NT2/D1 (cell line): ENCODE measurements around the gene TK2.

Source experiments
- DNase-seq: peaks from one replicate; pipeline ENCODE4 v3.0.0-alpha.2; 2011; ENCODE audit warnings: low read depth, low spot score
- H3K27me3 ChIP-seq: 2 replicates; pipeline ENCODE4 v1.6.0; 2011; ENCODE audit warnings: mild to moderate bottlenecking; ENCODE audit not compliant: insufficient read length, insufficient read depth
- H3K36me3 ChIP-seq: 2 replicates; pipeline ENCODE4 v1.6.1; 2011; ENCODE audit warnings: mild to moderate bottlenecking, low read length, mixed read lengths; ENCODE audit not compliant: insufficient read depth, insufficient read length
- H3K4me1 ChIP-seq: 2 replicates; pipeline ENCODE4 v1.5.1; 2011; ENCODE audit not compliant: insufficient read depth, insufficient read length
- H3K4me3 ChIP-seq: 2 replicates; pipeline ENCODE4 v1.5.1; 2011; ENCODE audit warnings: low read depth; ENCODE audit not compliant: insufficient read length
- H3K9ac ChIP-seq: 2 replicates; pipeline ENCODE4 v1.6.0; 2011; ENCODE audit warnings: low read depth; ENCODE audit not compliant: insufficient read length
- H3K9me3 ChIP-seq: 2 replicates; pipeline ENCODE4 v1.5.1; 2011; ENCODE audit warnings: mild to moderate bottlenecking, low read length; ENCODE audit not compliant: insufficient read depth
- SUZ12 ChIP-seq: IDR thresholded peaks from 2 replicates; pipeline ENCODE4 v1.6.1; 2011; ENCODE audit not compliant: insufficient read length, insufficient read depth; ENCODE audit errors: extremely low read depth
- YY1 ChIP-seq: IDR thresholded peaks from 2 replicates; pipeline ENCODE4 v1.6.1; 2011; ENCODE audit not compliant: insufficient read length, insufficient read depth
- ZNF274 ChIP-seq: IDR thresholded peaks from 2 replicates; pipeline ENCODE4 v1.6.1; 2011; ENCODE audit warnings: mild to moderate bottlenecking, low read depth, low read length

The TK2 gene

GRCh38 chr16:66542396-66542795, 7.5 kb downstream of the TK2 start:
- TF ChIP-seq SUZ12 (no peak), YY1 (no peak), ZNF274 (no peak)
- no peaks in the 10 kb centered on the region for H3K36me3 ChIP-seq
- H3K9me3 ChIP-seq: no peaks in the 10 kb centered on the region
- no peak overlapping the region for H3K9ac ChIP-seq
- H3K4me1 ChIP-seq: no peaks in the 10 kb centered on the region
- H3K27me3 ChIP-seq: no peaks in the 10 kb centered on the region
- H3K4me3 ChIP-seq: no peak overlapping the region
- DNase-seq: no peak

GRCh38 chr16:66541388-66542355, 8.2 kb downstream of the TK2 start:
- no peaks in the 10 kb centered on the region for H3K9me3 ChIP-seq
- no peak overlapping the region for H3K9ac ChIP-seq
- H3K4me3 ChIP-seq: no peak overlapping the region
- H3K4me1 ChIP-seq: no peaks in the 10 kb centered on the region
- H3K27me3 ChIP-seq: no peaks in the 10 kb centered on the region
- H3K36me3 ChIP-seq: no peaks in the 10 kb centered on the region
- TF ChIP-seq SUZ12: no peak
- TF ChIP-seq YY1: no peak
- no peak for TF ChIP-seq ZNF274
- no peak for DNase-seq

GRCh38 chr16:66539623-66540469, 10.1 kb downstream of the TK2 start:
- H3K9me3 ChIP-seq: no peaks in the 10 kb centered on the region
- no peak overlapping the region for H3K9ac ChIP-seq
- no peaks in the 10 kb centered on the region for H3K36me3 ChIP-seq
- H3K4me1 ChIP-seq: no peaks in the 10 kb centered on the region
- no peaks in the 10 kb centered on the region for H3K27me3 ChIP-seq
- H3K4me3 ChIP-seq: no peak overlapping the region
- DNase-seq: no peak
- TF ChIP-seq YY1 (no peak), ZNF274 (no peak), SUZ12 (no peak)

GRCh38 chr16:66538910-66539309, 11.0 kb downstream of the TK2 start:
- H3K4me1 ChIP-seq: no peaks in the 10 kb centered on the region
- H3K9me3 ChIP-seq: no peaks in the 10 kb centered on the region
- no peak for TF ChIP-seq SUZ12
- H3K4me3 ChIP-seq: no peak overlapping the region
- no peak for DNase-seq
- H3K9ac ChIP-seq: no peak overlapping the region
- H3K36me3 ChIP-seq: no peaks in the 10 kb centered on the region
- H3K27me3 ChIP-seq: no peaks in the 10 kb centered on the region

GRCh38 chr16:66537236-66537635, 12.7 kb downstream of the TK2 start:
- no peak for DNase-seq
- Histone ChIP-seq H3K9me3 (no peaks in the 10 kb centered on the region), H3K9ac (no peak overlapping the region), H3K27me3 (no peaks in the 10 kb centered on the region), H3K4me1 (no peaks in the 10 kb centered on the region), H3K36me3 (no peaks in the 10 kb centered on the region), H3K4me3 (no peak overlapping the region)
- TF ChIP-seq SUZ12 (no peak), YY1 (no peak), ZNF274 (no peak)

- Histone ChIP-seq H3K27me3 (no peaks in the 10 kb centered on the region), H3K9ac (no peak overlapping the region), H3K9me3 (no peaks in the 10 kb centered on the region), H3K4me3 (no peak overlapping the region), H3K36me3 (no peaks in the 10 kb centered on the region), H3K4me1 (no peaks in the 10 kb centered on the region)
- DNase-seq: no peak
- no peak for TF ChIP-seq SUZ12
- no peak for TF ChIP-seq ZNF274
- TF ChIP-seq YY1: no peak
These were observed 13.4 kb downstream of the TK2 start for GRCh38 chr16:66536525-66536924.

GRCh38 chr16:66534376-66534799, 15.5 kb downstream of the TK2 start:
- peaks cover 13% of the 10 kb centered on the region for H3K36me3 ChIP-seq
- no peak for DNase-seq
- H3K4me1 ChIP-seq: no peaks in the 10 kb centered on the region
- H3K9ac ChIP-seq: no peak overlapping the region
- no peak for TF ChIP-seq YY1
- no peak for TF ChIP-seq ZNF274
- no peak for TF ChIP-seq SUZ12
- H3K27me3 ChIP-seq: no peaks in the 10 kb centered on the region
- no peak overlapping the region for H3K4me3 ChIP-seq
- H3K9me3 ChIP-seq: no peaks in the 10 kb centered on the region
